ENCODE data around the gene CAPN7.

DNA sequence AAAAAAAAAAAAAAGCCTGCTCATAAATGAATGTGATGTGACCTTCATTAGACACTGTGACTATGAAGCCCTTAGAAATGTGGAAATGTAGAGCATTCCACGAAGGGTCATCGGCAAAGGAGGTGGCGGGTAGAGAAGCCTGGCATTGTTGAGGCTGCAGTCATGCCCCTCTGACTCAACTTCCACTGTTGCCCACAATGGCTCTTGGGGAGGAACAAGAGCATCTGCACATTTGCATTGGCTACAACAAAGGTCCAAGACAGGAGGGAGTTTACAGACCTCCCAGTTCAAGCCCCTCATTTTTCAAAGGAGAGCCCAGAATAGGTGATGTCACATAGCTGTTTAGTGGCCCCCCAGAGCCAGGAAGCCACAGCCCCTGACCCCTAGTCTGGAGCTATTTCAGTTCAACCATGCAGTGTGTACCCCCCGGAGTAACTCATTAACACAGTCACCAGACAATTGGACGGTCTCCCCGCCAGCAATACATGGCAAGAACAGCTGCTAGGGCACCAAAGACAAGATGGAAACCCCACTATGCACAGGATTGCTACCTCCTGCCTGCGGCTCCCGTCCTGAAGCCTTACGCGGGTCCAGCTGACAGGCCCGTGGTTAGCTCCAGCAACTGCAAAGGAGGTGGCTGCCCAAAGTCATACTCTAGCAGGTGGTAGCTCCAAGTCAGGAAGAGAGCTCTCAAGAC, 70.1 kb downstream of the CAPN7 start:
- TF ChIP-seq RAD21 (IDR thresholded peaks at IDR 0.05; ENCODE audit: low read depth) (no peak), YY1 (IDR thresholded peaks at IDR 0.05; ENCODE audit: low read depth) (no peak), TCF12 (IDR thresholded peaks at IDR 0.05; ENCODE audit: low read depth) (no peak)

All from Ishikawa (cell line).